Left ventricle myocardium inferior (tissue), 1 donor: ENCODE measurements around the gene EFNA3. TPM values are rescaled to one million over a fixed set of nuclear protein-coding genes. Genes with fewer than 3 reads are reported as not detected.

ENCODE experiments used
- DNase-seq: peaks from one replicate; pipeline ENCODE4 v3.0.0-alpha.2; 2020
- H3K27ac ChIP-seq: fragments of 200-600 bp; replicated peaks from 2 replicates; pipeline ENCODE4 v1.8.0; 2021
- H3K27me3 ChIP-seq: fragments of 200-600 bp; 2 replicates; pipeline ENCODE4 v1.8.0; 2021; ENCODE audit warnings: low read depth
- H3K36me3 ChIP-seq: fragments of 200-600 bp; 2 replicates; pipeline ENCODE4 v1.8.0; 2021
- H3K4me1 ChIP-seq: fragments of 200-600 bp; 2 replicates; pipeline ENCODE4 v1.8.0; 2021
- H3K4me3 ChIP-seq: fragments of 200-600 bp; 2 replicates; pipeline ENCODE4 v1.8.0; 2021; ENCODE audit warnings: mild to moderate bottlenecking, moderate library complexity
- H3K9me3 ChIP-seq: fragments of 200-600 bp; replicated peaks from 2 replicates; pipeline ENCODE4 v1.8.0; 2021
- CTCF ChIP-seq: fragments of 200-600 bp; IDR thresholded peaks from 2 replicates; pipeline ENCODE4 v1.8.0; 2021; ENCODE audit warnings: antibody characterized with exemption, mild to moderate bottlenecking, borderline replicate concordance
- intact Hi-C: fragments of 100-400 bp; cut with micrococcal nuclease; formaldehyde crosslinking; loops from one replicate; pipeline ENCODE4 v1.11.0; 2022
- total RNA-seq: library from RNA; stranded (reverse); fragmentation: NEBNext Ultra II Directional; extraction: Animal tissue kit (Norgen Biotek cat#: 25700); gene quantifications from one replicate; pipeline ENCODE4 v1.2.1, GENCODE V29; 2021
- donor health status: DM: no; HTN: yes; CAD: no; lungs with severe emphysema.

Gene EFNA3
- total RNA-seq, 1 donor from 2014 or later, result 0.71 TPM

- no peak for DNase-seq
- TF ChIP-seq CTCF, result no peak
- H3K4me3 ChIP-seq, result peak overlapping the region; percentile 52
- intact Hi-C loops, result no loop called here
- no peaks in the 10 kb centered on the region for H3K9me3 ChIP-seq
- no peak overlapping the region for H3K27ac ChIP-seq
- peaks cover 80% of the 10 kb centered on the region for H3K4me1 ChIP-seq
- H3K27me3 ChIP-seq, result peaks cover 60% of the 10 kb centered on the region
- no peaks in the 10 kb centered on the region for H3K36me3 ChIP-seq
These were observed 3.0 kb downstream of the EFNA3 start for GRCh38 chr1:155081472-155082300.

GRCh38 chr1:155082301-155083051 is 3.8 kb downstream of the EFNA3 start:
- no peak for DNase-seq
- Histone ChIP-seq H3K4me3 (peak overlapping the region; percentile 52), H3K27ac (no peak overlapping the region), H3K27me3 (peaks cover 60% of the 10 kb centered on the region), H3K4me1 (peaks cover 83% of the 10 kb centered on the region), H3K36me3 (no peaks in the 10 kb centered on the region), H3K9me3 (no peaks in the 10 kb centered on the region)
- TF ChIP-seq CTCF, result no peak
- intact Hi-C loops, result no loop called here

- TF ChIP-seq CTCF, result no peak
- no peaks in the 10 kb centered on the region for H3K9me3 ChIP-seq
- no peak overlapping the region for H3K27ac ChIP-seq
- H3K36me3 ChIP-seq, result no peaks in the 10 kb centered on the region
- peaks cover 83% of the 10 kb centered on the region for H3K4me1 ChIP-seq
- H3K27me3 ChIP-seq, result peaks cover 60% of the 10 kb centered on the region
- intact Hi-C loops, result no loop called here
- H3K4me3 ChIP-seq, result peak overlapping the region; percentile 52
- no peak for DNase-seq
These were observed 4.5 kb downstream of the EFNA3 start for GRCh38 chr1:155083052-155083541.

GRCh38 chr1:155083865-155084721 is 5.5 kb downstream of the EFNA3 start:
- H3K4me3 ChIP-seq, result peak overlapping the region; percentile 93
- H3K27me3 ChIP-seq, result peaks cover 55% of the 10 kb centered on the region
- intact Hi-C loops, result no loop called here
- no peak for DNase-seq
- no peaks in the 10 kb centered on the region for H3K36me3 ChIP-seq
- peaks cover 74% of the 10 kb centered on the region for H3K4me1 ChIP-seq
- no peaks in the 10 kb centered on the region for H3K9me3 ChIP-seq
- no peak for TF ChIP-seq CTCF
- peak overlapping the region; percentile 99 for H3K27ac ChIP-seq
